HepG2 (cell line): ENCODE results near the gene GAGE10. TPM values are rescaled to one million over a fixed set of nuclear protein-coding genes. Genes with fewer than 3 reads are reported as not detected.
"Not testable (repeated sequence)": the region's sequence is repeated elsewhere in the genome, so short reads cannot be mapped to it uniquely, and the experiment has no call there.

ENCODE experiments used
- ATAC-seq: fragments of 200-7000 bp; cut with Tn5 transposase; 3 replicates; pipeline ENCODE4 v1.9.1; 2020; ENCODE audit warnings: mild to moderate bottlenecking, moderate library complexity
- BruUV-seq: library from RNA; stranded (reverse); fragments of 400-500 nt; replicated peaks from 2 replicates; lab custom pipeline; 2021; lab: Mats Ljungman, UMichigan
- CTCF ChIA-PET: fragments of 300-600 bp; formaldehyde crosslinking; extraction: SDS; loops from one replicate; lab custom pipeline; 2021; ENCODE audit warnings: low total read pairs, inconsistent platforms, low intra/inter-chr PET ratio; lab: Yijun Ruan, JAX
- POLR2A ChIA-PET: fragments of 350-600 bp; sonication (Branson Sonifier 250); formaldehyde crosslinking; loops from one replicate; lab custom pipeline; 2020; ENCODE audit warnings: antibody characterized with exemption, inconsistent platforms; lab: Yijun Ruan, JAX
- DNase-seq: peaks from one replicate; pipeline ENCODE4 v3.0.0-alpha.2; 2015; ENCODE audit warnings: low spot score
- FAIRE-seq: peaks from 3 replicates; lab custom pipeline; 2011; peaks lifted over from hg19 to GRCh38; lab: Jason Lieb, UNC
- H2AFZ ChIP-seq: one replicate; pipeline ENCODE4 v1.6.1; 2011; ENCODE audit warnings: low read length, inconsistent platforms
- H3K27ac ChIP-seq: fragments of 300-600 bp; 3 replicates; pipeline ENCODE4 v1.8.0; 2011; ENCODE audit warnings: mixed run types, mild to moderate bottlenecking, mixed read lengths, low read length, inconsistent platforms; ENCODE audit not compliant: insufficient read depth; ENCODE audit errors: extremely low read length
- H3K27me3 ChIP-seq, 2 experiments: fragments of 200-600 bp in 1 of 2; 2 replicates in 1 of 2; 3 replicates in 1 of 2; pipeline versions ENCODE4 v1.6.0 to v1.8.0; 2011; ENCODE audit warnings: low read length in 2 of 2, mild to moderate bottlenecking in 2 of 2, moderate library complexity in 2 of 2, inconsistent platforms in 1 of 2; ENCODE audit not compliant: insufficient read depth in 2 of 2, control insufficient read depth in 1 of 2
- H3K36me3 ChIP-seq, 2 experiments: fragments of 200-600 bp in 1 of 2; replicated peaks in 1 of 2; 2 replicates in 1 of 2; 3 replicates in 1 of 2; pipeline versions ENCODE4 v1.5.1 to v1.8.0; 2011; ENCODE audit warnings: low read length in 2 of 2, inconsistent platforms in 1 of 2; ENCODE audit not compliant: insufficient read depth in 2 of 2, control insufficient read depth in 1 of 2
- H3K4me1 ChIP-seq: 2 replicates; pipeline ENCODE4 v1.5.1; 2012; ENCODE audit warnings: low read length, inconsistent platforms; ENCODE audit not compliant: insufficient read depth
- H3K4me2 ChIP-seq: 2 replicates; pipeline ENCODE4 v1.6.0; 2011; ENCODE audit warnings: low read depth, low read length, inconsistent platforms
- H3K4me3 ChIP-seq, 3 experiments: fragments of 200-600 bp in 1 of 3; sonication (generic), shearing (Covaris generic) in 1 of 3; replicated peaks in 1 of 3; 2 replicates each; pipeline ENCODE4 v1.5.1; 2011 to 2016; ENCODE audit warnings: low read length in 3 of 3, inconsistent platforms in 2 of 3, low read depth in 2 of 3, mild to moderate bottlenecking in 2 of 3, control low read depth in 1 of 3, mixed read lengths in 1 of 3; ENCODE audit not compliant: insufficient read depth in 1 of 3
- H3K79me2 ChIP-seq: one replicate; pipeline ENCODE4 v1.6.1; 2011; ENCODE audit warnings: low read length, inconsistent platforms; ENCODE audit not compliant: insufficient read depth
- H3K9ac ChIP-seq: 2 replicates; pipeline ENCODE4 v1.6.0; 2011; ENCODE audit warnings: mild to moderate bottlenecking, low read depth, low read length, inconsistent platforms; ENCODE audit not compliant: insufficient read depth
- H3K9me3 ChIP-seq: 2 replicates; pipeline ENCODE4 v1.5.1; 2012; ENCODE audit warnings: mild to moderate bottlenecking, low read length
- H4K20me1 ChIP-seq: 2 replicates; pipeline ENCODE4 v1.6.0; 2011; ENCODE audit warnings: inconsistent platforms, mild to moderate bottlenecking, low read length, moderate library complexity; ENCODE audit not compliant: insufficient read depth
- WGBS: methylation state at CpG from one replicate; pipeline ENCODE4 v1.1.6; 2017; ENCODE audit warnings: low lambda C conversion rate; 5-methylcytosine and 5-hydroxymethylcytosine counted together
- in situ Hi-C: cut with HindIII; loops from 2 replicates; pipeline ENCODE4 v1.10.0; 2017; ENCODE audit warnings: low pct_unique_long_range_greater_than_20kb; ENCODE audit not compliant: extremely low pct_ligation_motif_present
- intact Hi-C: fragments of 100-400 bp; cut with micrococcal nuclease; formaldehyde crosslinking; loops from one replicate; pipeline ENCODE4 v1.10.0; 2022; ENCODE audit not compliant: unreplicated experiment
- polyA plus RNA-seq, 8 experiments: library from polyadenylated mRNA; depleted of rRNA in 3 of 8; stranded (reverse) in 7 of 8; unstranded in 1 of 8; fragments of >200 nt; fragmentation: Illumina TruSeq in 4 of 8; extraction: Trizol in 4 of 8; gene quantifications; 2 replicates each; pipeline versions ENCODE4 v1.2.1 to v1.2.3, GENCODE V29; 2011 to 2016; ENCODE audit warnings: low read depth in 4 of 8, missing spikeins in 1 of 8, mixed read lengths in 1 of 8; ENCODE audit not compliant: insufficient read depth in 1 of 8
- total RNA-seq, 5 experiments: library from RNA; depleted of rRNA; stranded (reverse); fragments of >200 nt; fragmentation: Illumina TruSeq; extraction: Trizol; gene quantifications; 2 replicates each; pipeline ENCODE4 v1.2.3, GENCODE V29; 2016; ENCODE audit warnings: low read depth in 1 of 5

Gene GAGE10
- total and polyA plus RNA-seq, 2 of the 13 experiments (the other 11 are each of a cell fraction or from before 2014, with no cell fraction given): not detected

- H3K4me2 ChIP-seq, H3K9me3 ChIP-seq, POLR2A ChIA-PET, H2AFZ ChIP-seq, DNase-seq, BruUV-seq, FAIRE-seq, H3K4me1 ChIP-seq, intact Hi-C loops, in situ Hi-C loops, H3K27ac ChIP-seq, H3K36me3 ChIP-seq, ATAC-seq, H3K4me3 ChIP-seq, CTCF ChIA-PET, H3K27me3 ChIP-seq, H3K9ac ChIP-seq, H3K79me2 ChIP-seq, H4K20me1 ChIP-seq: not testable (repeated sequence)
- 21% methylated on average over 6 of the region's 11 CpGs for WGBS
Observed at GRCh38 chrX:49330421-49330820, 27.0 kb downstream of the GAGE10 start.

GRCh38 chrX:49331282-49331681, 27.8 kb downstream of the GAGE10 start, which contains the start of gene GAGE13:
Gene GAGE13, plus strand, starts transcription at chrX:49331582. Its CDS starts 1,156 bp downstream, at chrX:49332738.
- CTCF ChIA-PET, H3K4me1 ChIP-seq, FAIRE-seq, H3K4me3 ChIP-seq, H3K4me2 ChIP-seq, H3K9ac ChIP-seq, H3K36me3 ChIP-seq, intact Hi-C loops, ATAC-seq, H3K27ac ChIP-seq, H3K9me3 ChIP-seq, H2AFZ ChIP-seq, POLR2A ChIA-PET, H3K79me2 ChIP-seq, DNase-seq, BruUV-seq, H3K27me3 ChIP-seq, in situ Hi-C loops, H4K20me1 ChIP-seq: not testable (repeated sequence)
- no CpG with 5 or more reads among the region's 16 CpGs for WGBS

- H3K9me3 ChIP-seq, intact Hi-C loops, H3K9ac ChIP-seq, H3K27ac ChIP-seq, H3K79me2 ChIP-seq, CTCF ChIA-PET, H2AFZ ChIP-seq, POLR2A ChIA-PET, H4K20me1 ChIP-seq, H3K4me3 ChIP-seq, H3K4me2 ChIP-seq, ATAC-seq, H3K4me1 ChIP-seq, BruUV-seq, DNase-seq, FAIRE-seq, H3K36me3 ChIP-seq, H3K27me3 ChIP-seq, in situ Hi-C loops: not testable (repeated sequence)
- WGBS: no CpG with 5 or more reads among the region's 26 CpGs
Observed at GRCh38 chrX:49331841-49332240, 28.4 kb downstream of the GAGE10 start.

- H3K4me3 ChIP-seq, H3K9me3 ChIP-seq, FAIRE-seq, H3K36me3 ChIP-seq, DNase-seq, POLR2A ChIA-PET, H3K4me2 ChIP-seq, H3K27ac ChIP-seq, ATAC-seq, in situ Hi-C loops, H4K20me1 ChIP-seq, intact Hi-C loops, H3K79me2 ChIP-seq, H2AFZ ChIP-seq, H3K4me1 ChIP-seq, H3K27me3 ChIP-seq, BruUV-seq, CTCF ChIA-PET, H3K9ac ChIP-seq: not testable (repeated sequence)
- 60% methylated on average over 14 of the region's 24 CpGs for WGBS
Observed at GRCh38 chrX:49341449-49341848, 38.0 kb downstream of the GAGE10 start.
